NCI-H748 treated with DMSO at 0.1 percent for 48 hours (cell line): ENCODE measurements around the gene MAN2A1.
A peak's percentile ranks its signal among the peaks of the same experiment; 100 is the strongest.

Experiments
- DNase-seq: peaks from one replicate; lab custom pipeline; 2025; lab: John Stamatoyannopoulos, UW

Gene MAN2A1

DNA sequence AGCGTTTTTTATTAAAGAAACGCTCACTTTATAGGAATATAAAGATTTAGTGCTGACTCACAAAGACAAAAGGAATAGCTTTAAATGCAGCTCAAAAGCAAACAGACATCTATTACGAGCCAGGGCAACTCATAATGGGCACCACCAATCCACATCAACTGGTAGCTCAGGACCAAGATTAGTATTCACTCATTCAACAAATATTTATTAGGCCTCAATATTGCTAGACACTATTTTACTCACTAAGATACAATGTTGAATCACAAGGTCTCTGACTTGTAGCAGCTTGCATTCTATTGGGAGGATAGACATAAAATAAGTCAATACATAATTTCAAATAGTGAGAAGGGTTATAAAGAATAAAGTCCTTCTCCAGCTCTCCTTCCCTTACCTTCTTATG is 8.0 kb upstream of the MAN2A1 start:
- DNase-seq = no peak

DNA sequence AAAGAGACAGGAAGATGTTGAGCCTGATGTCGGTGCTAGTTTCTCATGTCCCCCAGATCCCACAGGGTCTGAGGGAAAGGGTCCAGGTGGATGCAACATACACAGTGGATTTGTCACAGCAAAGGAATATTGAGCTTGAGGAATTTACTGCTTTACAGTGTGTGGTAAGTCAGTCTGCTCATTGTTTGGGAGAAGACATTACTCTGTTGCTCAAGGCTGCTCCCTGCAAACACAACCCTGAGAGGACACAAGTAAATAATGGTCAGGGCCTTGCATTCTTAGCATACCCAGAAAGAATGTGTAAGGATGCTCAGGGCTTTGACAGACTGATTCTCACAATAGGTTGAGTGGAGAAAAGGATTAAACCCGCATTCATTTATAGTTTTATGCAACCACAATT is 7.3 kb upstream of the MAN2A1 start:
- DNase-seq = no peak

DNA sequence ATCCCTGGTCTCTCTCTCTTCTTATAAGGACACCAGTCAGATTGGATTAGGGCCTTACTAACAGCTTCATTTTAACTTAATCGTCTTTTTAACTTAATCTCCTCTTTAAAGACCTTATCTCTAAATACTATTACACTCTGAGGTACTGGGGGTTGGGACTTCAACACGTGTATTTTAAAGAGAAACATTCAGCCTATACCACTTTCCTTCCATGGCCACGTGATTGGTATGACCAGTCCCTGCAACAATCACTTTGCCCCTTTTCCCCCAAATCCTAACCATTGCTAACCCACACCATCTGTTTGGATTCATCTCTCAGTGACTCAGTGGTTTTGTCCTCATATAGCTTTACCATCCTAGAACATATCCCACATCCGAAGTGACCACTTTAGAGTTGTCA is 3.8 kb upstream of the MAN2A1 start:
- no peak for DNase-seq

GRCh38 chr5:109688630-109688969 is 1.1 kb upstream of the MAN2A1 start:
- DNase-seq = peak; percentile 37

- DNase-seq = peak; percentile 45
Observed at GRCh38 chr5:109688970-109689739, 572 bp upstream of the MAN2A1 start.

- DNase-seq = peak; percentile 11
Observed at GRCh38 chr5:109690242-109690974, 681 bp downstream of the MAN2A1 start.

DNA sequence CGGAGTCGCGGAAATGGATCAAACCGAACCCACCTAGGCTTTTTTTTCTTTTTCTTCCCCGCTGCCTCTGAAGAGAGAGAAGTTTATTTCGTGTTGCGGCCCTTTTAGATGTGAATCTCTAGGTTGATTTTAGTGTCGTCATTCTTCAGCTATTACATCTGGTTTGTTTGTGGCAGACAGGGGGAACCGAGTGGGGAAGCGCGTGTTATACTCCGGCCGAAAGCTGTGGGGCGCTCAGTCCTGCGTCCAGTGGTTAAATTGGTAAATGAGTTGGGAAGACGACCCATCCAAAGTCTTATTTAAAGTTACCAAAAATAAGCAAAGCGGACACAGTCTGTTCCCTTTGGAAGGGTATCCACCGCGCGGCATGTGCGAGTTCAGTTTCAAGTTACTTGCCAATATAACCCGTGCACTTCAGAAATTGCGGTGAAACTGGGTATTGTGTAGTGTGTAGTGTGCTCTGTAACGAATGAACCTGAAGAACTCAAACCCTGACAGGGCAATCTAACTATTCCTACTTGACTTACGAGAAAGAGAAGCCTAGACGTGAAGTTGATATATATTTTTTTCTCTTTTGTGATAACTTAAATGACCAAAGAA is 1.3 kb downstream of the MAN2A1 start:
- DNase-seq = peak; percentile 22

- DNase-seq = no peak
Observed at GRCh38 chr5:109691996-109692395, 2.3 kb downstream of the MAN2A1 start.

DNA sequence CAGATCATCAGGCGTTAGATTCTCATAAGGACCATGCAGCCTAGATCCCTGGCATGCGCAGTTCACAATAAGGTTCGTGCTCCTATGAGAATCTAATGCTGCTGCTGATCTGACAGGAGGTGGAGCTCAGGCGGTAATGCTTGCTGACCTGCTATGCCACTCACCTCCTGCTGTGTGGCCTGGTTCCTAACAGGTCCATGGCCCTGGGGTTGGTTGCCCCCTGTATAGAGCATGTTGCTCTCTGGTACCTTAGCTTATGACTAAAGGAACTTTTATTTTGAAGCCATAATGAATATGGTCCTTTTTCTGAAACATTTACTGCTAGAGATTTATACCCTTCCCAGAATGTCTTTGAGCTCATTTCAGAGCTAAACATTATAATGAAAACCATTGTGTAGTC is 3.1 kb downstream of the MAN2A1 start:
- DNase-seq = no peak

- DNase-seq = no peak
Observed at GRCh38 chr5:109693535-109694400, 4.0 kb downstream of the MAN2A1 start.

DNA sequence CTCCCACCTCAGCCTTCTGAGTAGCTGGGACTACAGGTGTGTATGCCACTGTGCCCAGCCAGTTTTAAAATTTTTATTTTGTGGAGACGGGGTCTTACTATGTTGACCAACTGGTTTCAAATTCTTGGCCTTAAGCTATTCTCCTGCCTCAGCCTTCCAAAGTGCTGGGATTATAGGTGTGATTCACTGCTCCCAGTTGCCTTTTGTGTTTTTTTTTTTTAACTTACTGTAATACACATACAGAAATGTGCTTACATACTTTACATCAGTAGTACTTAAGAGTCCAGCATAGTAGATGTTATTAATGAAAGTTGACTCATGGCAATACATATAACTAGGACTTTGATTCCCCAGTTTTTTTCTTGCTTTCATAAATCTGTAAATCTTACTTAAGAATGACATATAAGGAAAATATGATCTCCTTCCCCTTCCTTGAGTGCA is 4.7 kb downstream of the MAN2A1 start:
- DNase-seq = no peak

DNA sequence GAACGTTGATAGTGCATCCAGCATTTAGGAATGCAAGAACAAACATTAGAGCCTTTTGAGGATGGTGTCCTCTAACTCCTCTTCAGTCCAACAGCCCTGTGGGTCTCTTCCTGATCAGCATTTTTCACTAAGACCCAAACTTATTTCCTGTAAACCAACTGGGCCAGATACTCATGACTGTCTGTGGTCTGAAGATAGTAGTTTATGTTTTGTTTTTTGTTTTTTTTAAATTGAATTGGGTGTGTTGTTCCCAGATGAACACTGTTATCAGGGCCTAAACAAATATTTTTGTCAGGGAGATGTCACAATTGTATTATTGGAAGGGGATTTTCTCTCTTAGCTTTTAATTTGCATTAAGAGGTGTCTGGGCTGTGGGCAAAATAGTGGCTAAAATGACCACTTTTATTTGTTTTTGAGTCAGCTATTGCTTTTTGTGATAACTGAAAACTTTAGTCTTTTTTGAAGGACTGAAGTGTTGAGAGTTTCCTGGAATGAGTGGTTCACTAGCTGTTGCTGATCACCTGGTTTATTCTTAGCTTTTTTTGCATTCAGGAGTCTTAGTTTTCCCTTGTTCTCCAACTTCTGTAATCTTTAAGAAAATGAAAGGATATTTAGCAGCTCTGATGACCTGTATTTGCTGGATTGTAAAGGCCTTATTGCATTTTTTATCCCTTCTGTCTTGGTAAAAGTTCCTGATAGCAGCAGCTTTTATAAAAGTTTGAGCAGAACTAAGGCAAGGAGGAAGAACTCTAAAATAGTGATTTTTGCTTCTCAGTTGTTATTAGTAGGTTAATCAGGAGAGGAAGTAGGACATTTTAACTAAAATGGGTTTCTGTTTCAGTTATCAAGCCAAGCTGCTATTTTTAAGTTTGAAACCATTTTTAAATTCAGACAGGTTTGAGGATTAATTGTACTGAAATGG is 5.5 kb downstream of the MAN2A1 start:
- DNase-seq = no peak

DNA sequence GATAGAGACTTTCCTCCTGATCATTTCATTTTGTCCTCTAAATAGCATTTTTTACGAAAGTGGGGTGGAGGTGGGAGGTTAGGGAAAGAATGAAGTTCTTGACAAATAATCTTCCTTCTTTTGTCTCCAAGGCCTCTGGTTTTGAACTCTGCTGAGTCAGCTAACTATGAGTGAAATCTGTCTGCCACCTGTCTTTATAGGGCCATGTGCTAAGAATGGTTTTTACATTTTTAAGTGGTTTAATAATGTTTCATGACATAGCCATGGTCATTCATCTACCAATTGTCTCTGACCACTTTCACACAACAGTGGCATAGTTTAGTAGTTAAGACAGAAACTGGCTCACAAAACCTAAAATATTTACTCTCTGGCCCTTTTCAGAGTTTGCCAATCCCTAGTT is 7.6 kb downstream of the MAN2A1 start:
- no peak for DNase-seq

DNA sequence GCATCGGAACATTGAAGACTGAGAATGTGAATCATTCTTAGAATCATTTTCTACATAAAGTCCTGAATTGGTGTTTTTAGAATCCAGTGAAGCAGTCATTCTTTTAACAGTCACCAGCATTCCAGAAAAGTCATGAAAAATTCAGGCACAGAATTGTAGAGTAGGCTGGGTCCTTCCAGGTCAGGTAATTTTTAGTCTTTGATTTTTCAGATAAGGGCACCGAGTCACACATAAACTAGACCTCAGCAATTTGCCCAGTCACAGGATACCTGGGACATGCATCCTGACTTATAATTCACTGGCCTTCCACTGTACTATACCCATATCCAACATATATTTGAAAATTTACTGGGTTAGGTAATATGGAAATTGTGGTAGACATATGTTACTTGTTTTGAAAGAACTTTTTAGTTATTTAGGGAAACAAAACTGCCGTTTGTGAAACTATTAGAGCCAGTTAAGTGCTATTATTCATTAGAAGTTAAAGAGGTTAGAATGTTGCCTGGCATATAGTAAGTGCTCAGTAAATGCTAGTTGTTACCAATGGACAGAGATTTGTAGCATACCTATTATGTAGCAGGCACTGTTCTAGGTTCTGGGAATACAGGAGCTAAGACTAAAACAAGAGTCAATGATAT is 10.9 kb downstream of the MAN2A1 start:
- DNase-seq = no peak

GRCh38 chr5:109701252-109701651 is 11.5 kb downstream of the MAN2A1 start:
- no peak for DNase-seq

DNA sequence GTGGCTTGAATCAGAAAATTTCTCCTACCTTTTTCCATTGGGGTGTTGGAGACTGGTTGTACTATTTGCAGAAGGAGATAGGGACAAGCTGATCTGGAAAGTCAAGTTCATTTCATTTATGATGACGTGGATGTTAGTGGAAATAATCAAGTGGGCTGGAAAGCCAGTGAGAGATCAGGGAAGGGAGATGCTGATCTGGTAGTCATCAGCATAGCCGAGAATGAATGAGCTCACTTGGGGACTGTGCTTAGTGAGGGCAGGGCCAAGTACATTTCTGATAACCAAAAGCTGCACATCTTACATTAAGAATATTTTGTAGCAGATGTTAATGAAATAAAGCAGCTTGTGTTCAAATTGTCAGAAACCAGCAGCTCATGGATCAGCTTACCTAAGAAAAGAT is 12.1 kb downstream of the MAN2A1 start:
- DNase-seq = no peak

DNA sequence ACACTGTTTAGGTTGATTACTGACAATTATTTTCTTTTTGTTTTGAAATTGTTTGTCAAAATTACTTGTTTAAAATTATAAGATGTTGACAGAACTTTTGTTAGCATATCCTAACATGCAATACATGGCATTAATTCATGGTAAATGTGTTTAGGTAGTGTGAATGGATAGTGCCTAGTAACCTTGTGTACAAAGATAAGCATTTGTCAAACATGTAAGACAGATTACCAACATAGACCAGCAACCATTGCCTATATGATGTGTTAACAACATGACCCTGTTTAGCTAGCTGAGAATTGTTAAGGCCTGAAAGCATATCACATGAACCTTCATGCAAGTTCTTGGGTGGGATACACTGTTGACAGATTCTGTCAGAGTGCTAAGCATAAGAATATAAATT is 13.4 kb downstream of the MAN2A1 start:
- DNase-seq = no peak

DNA sequence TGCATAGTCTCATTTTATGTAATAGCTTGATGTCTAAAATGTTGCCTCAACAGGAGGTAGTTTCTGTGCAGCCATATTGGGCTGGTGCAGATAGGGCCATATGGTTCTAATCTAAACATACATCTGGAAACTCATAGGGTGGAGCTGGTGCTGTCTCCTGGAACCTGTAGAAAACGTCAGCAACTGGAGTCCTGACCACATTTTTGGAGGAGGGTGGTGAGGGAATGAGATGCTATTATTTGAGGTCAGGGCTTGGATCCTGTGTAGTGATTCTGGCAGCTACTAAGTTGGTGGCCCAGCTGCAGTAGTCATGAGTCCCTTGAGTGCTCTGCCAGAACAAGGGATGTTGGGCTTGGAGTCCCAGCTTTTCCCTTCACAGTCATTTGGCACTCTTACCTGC is 14.1 kb downstream of the MAN2A1 start:
- no peak for DNase-seq

DNA sequence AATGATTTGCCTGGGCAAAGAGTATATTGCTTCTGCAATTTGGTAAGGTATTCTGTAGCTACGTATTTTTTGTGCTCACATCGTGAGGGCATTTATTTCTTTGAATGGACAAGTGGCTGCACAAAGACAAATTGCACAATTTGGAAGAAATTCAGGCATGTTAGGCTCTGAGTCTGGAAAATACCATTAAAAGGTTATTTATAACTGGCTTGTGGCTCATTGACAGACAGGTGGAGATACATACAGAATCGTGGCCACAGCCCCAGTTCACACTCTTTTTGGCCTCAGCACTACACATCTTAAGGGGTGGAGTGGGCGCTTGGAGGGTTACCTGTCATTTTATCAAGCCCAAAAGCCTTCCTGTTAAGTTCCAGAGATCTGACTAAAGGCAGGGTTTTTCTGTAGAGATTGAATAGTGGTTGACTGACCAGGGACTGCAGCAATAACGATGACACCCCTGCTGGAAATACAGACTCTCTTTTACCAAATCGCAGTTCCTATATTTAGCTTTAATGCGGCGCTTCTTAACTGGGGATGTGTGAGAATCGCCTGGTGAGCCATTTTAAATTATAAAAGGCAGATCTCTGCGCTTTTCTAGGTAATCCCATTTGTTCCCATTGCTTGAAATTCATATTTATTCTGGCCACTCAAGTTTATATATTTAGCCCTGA is 14.7 kb downstream of the MAN2A1 start:
- DNase-seq = no peak

GRCh38 chr5:109705596-109705995 is 15.9 kb downstream of the MAN2A1 start:
- DNase-seq = no peak
